Measurements from ENCODE around the gene TNNI3K.

DNA sequence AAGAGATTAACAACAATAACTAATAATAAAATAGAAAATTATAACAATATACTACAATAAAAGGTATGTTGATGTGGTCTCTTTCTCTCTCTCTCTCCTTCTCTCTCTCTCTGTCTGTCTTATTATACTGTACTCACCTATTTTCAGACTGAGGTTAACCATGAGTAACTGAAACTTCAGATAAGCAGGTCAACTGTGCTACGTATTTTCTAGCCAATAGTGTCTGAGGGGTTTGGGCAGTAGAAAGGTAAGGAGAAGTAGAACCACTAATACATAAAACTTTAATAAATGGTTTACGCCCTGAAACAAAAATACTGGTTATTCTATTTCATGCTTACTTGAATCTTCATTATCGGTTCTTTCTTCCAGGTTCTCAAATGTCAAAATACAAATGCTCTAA, 348.2 kb downstream of the TNNI3K start:
- no peak for TF ChIP-seq CTCF (conservative IDR thresholded peaks at IDR 0.05; ENCODE audit: low read depth, low read length)
- TF ChIP-seq EZH2 (IDR thresholded peaks at IDR 0.05; ENCODE audit: borderline replicate concordance, low read depth, low read length, poor library complexity, severe bottlenecking) = no peak
